ENCODE measurements around the gene AGPAT4.

The AGPAT4 gene

GRCh38 chr6:161162722-161163121, 111.1 kb downstream of the AGPAT4 start:
- DNase-seq: no peak

GRCh38 chr6:161161889-161162624, 111.8 kb downstream of the AGPAT4 start:
- no peak for DNase-seq

DNA sequence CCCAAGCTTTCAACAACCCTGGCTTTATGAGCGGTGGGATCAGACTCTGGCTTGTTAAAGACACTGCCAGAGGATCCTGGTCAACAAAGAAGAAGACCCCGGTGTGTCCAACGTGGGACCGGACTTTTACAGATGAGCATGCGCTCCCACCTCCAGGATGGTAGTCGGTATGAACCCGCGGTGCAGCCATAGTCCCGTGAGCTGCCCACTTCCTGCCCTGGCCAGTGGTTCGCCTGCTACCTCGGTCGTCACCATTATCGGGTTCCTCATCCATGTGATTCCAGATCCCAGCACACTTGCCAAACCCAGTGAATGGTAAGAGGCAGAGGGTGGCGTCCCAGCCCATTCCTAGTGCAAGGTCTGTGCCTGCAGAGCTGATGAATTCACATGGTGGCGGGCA, 112.7 kb downstream of the AGPAT4 start:
- DNase-seq: no peak

GRCh38 chr6:161154796-161155335, 119.0 kb downstream of the AGPAT4 start:
- DNase-seq: no peak

DNA sequence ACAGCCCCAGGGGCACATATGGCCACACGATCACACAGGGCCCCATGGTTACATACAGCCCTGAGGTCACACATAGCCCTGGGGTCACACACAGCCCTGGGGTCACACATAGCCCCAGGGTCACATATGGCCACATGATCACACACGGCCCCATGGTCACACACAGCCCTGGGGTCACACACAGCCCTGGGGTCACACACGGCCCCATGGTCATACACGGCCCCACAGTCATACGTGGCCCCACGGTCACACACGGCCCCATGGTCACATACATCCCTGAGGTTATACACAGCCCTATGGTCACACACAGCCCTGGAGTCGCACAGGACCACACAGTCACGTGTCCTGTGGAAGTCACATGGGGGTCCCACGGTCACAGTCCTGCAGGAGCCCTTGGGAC, 120.1 kb downstream of the AGPAT4 start:
- no peak for DNase-seq

GRCh38 chr6:161152907-161153662, 120.8 kb downstream of the AGPAT4 start:
- peak in 1 of 2 experiments; percentile 32 for DNase-seq

DNA sequence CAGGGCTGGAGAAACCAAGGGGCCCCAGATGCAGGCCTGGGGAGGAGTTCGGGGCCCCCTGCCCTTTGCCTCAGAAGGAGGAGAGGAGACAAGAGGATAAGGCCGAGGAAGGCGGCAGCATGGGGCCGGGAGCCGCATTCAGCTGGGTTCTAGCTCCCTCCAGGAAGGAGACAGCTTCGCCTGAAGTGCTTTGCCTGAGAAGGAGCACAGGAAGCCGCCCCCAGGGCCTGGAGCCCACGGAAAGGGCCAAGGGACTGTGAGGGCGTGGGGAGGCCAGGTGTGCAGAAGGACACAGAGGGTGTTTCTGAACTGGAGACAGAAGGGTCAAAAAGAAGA, 121.4 kb downstream of the AGPAT4 start:
- no peak for DNase-seq

DNA sequence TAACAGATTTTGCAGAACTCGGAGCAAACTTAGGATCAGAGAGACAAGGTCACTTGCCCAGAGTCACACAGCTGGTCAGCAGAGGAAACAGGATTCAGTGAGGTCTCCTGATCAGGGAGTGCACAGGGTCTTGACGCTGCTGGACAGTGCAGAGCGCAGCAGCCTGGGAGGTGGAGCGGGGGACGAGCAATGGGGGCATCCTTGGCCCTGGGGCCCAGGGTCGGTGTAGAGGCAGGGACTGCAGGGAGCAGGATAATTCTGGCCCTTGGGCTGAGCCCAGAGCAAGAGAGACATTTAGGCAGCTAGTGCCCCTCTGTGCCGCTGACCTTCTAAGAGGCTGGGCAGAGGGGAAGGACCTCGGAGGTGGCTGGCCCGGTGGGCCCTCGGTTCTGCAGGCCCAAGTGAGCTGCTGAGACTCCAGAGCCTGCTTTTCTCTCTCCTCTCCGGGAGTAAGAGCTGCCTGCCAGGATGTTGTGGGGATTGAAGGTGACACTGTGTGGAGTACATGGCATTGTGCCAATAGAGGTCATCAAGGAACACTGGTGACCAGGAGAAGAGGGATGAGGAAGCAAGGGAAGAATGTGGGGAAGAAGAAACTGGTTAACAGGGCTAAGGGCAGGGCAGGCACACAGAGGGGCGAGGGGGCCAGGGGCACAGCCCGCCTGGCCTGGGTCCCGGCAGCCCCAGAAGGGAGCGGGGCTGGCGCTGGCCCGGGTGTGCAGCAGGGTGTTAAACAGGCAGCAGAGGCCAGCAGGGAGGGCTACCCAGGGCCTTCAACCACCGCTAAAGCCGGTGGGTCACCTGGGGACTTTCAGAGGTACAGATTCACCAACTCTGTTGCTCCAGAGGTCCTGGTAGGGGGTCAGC, 122.0 kb downstream of the AGPAT4 start:
- no peak for DNase-seq

- DNase-seq: no peak
Observed at GRCh38 chr6:161151059-161151645, 122.7 kb downstream of the AGPAT4 start.

DNA sequence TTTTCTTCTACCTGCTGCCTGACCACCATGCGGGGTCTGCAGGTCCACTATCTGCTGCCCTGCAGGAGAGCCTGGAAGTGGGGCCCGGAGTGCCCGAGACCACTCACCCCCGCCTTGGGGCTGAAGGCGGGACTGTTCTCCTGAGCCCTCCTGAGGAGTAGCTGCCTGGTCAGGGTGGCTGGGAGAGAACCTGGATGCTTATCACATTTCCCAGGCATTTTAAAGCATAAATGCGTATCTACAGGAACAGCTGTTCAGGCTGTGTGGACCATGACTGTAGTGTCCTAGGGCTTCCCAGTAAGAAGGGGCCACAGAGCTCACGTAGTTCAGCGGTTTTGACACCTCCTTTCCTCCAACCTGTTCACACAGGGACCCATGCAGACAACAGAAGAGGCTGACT, 123.3 kb downstream of the AGPAT4 start:
- DNase-seq: no peak

DNA sequence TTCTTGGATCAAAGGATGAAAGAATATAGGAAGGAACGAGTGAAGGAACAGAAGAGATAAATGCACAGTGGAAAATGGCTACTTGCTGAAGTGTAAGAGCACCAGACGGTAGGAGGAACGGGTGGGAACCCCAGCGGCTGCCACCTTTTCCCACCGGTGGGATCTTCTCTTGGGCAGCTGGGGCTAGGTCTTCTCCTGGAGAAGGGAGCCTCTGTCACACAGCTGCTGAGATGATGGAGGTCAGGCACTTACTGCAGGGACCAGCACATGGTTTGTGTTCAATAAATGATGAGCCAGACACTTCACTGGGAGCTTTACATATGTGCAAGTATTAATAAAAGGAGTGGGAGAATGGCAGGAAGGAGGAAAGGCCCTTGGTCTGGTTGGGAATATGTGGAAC, 123.7 kb downstream of the AGPAT4 start:
- no peak for DNase-seq

DNA sequence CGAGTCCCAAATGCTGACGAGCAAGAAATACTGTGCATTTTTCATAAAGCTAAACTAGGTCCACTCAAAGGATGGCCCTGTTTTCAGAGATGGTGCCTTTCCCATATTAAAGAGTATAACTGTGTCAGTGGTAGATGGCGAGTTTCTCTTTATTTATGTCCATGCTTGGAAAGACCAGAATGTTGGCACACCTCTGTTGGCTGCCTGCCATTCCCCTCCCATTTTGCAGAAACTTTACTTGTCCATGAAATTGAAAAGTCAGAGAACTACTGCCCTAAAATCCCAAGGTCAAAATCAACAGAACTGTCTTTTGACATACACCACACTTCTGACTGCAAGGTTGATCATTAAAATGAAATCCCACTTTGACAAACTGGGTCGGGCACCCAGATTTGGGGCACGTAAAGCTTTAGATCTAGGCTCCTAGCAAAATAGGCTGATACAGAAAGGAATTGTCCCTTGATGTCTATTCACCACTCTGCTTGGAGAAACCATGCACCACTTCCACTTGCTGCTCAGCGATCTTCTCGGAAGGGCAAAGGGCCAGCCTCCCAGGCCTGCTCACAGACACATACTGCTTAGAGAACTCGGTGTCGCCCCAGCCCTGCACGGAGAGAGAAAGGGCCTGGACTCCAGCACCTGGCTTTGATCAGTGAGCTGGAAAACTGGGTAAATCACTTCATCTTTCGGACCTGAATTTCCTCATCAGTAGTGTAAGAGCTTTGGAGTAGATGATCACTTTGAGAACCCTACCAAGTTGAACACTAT, 130.0 kb downstream of the AGPAT4 start:
- peak in 1 of 2 experiments; percentile 9 for DNase-seq

- DNase-seq: no peak
Observed at GRCh38 chr6:161142957-161143296, 130.9 kb downstream of the AGPAT4 start.

GRCh38 chr6:161141173-161141572, 132.7 kb downstream of the AGPAT4 start:
- DNase-seq: peak in 1 of 2 experiments; percentile 8

DNA sequence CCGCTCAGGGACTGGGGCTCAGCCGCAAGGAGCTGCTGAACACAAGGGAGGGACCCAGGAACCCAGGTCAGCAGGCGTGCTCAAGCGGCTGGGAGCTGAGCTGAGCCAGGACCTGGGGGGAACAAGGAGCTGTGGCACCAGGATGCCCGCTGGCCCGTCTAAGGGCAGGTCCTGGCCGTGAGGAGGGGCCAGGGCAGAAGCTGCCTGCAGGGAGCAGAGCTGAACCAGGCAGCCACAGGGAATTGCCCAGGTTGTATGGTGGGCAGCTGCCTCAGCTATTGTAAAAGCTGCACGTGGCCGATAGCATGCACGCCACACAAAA, 133.3 kb downstream of the AGPAT4 start:
- DNase-seq: no peak

DNA sequence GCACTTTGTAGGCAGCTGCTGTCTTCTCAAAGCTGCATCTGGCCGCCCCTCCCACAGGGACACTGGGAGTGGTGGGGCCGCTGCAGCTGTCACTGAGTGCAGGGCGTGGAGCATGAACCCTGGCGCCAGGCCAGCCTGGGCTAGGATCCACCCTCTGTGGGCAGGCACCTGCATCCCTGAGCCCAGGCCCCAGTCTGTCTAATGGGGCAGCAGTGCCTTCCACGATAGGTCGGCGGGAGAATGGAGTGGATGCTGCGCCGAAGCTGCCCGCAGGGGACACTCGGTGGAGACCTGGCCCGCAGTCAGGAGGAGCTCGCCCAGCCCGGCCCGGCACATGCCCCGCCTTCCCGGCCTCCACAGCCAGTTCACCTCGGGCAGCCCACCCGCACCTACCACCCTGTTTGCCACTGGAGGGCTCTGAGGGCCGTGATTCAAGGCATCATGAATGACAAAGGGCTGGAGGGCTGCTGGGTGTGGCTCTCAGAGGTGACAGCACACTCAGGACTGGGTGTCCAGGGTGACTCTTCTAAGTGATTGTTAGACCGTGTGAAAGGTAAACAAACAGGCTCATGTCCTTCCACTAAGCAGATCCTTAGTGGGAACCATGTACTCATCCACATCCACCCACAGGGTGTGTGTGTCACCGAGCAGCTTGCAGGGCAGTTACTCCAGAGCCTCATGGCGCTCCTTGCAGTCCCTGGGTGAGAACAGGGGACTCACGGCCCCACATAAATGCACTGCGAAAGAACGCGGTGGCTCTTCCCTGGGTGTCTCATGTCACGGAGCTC, 133.9 kb downstream of the AGPAT4 start:
- peak in 1 of 2 experiments; percentile 14 for DNase-seq

DNA sequence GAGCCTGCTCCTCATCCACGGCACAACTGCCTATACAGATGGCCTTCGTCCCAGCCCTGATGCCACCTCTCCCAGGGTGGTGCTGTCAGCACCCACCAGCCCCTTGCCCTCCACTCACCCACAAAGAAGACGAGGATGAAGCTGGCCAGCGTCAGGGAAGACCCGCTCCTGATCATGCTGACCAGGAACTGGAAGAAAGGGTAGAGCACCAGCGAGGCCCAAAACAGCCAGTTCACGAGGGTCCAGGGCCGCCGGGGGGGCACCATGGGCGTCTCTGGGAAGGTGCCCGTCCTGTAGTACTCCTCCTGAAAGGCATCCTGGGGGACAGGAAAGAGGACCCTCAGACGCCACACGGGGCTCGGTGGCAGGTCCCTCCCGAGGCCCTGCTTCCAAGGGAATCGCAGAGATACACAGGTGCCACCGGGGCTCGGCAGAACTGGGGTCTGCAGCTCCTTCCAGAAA, 134.5 kb downstream of the AGPAT4 start:
- no peak for DNase-seq

DNA sequence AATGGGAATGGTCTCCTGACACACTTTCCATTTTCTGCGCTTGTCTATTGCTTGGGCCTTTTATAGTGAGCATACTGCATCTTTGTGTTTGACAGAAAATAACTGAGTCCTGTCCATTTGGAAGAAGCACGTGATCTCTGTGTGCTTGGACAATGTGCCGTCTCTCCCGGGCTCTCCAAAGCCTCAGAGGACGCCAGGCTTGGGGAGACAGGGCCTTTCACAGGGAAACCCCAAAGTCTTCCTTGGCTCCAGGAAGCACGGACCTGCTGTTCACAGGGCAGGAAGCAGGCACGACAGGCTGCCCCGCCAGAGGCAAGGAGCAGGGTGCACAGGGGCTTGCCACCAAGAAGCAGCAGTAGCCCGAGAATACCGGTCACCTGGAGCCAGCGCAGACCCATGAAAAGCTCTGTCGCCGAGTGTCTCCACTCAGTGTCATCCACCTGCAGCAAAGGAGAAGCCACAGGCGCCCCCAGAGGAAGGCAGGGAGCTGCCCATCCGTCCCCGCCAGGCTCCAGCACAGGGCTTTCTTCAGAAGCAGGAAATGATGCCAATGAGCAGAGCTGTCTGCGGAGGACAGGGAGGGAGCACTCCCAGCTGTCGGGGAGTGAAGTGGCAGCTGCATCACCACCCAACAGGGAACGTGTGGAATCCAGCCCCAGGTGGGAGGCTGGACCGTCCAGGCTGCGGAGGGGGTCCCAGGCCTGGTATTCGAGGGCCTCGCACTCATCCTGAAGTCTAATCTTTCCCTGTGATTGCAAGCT, 135.1 kb downstream of the AGPAT4 start:
- peak in 1 of 2 experiments; percentile 16 for DNase-seq

DNA sequence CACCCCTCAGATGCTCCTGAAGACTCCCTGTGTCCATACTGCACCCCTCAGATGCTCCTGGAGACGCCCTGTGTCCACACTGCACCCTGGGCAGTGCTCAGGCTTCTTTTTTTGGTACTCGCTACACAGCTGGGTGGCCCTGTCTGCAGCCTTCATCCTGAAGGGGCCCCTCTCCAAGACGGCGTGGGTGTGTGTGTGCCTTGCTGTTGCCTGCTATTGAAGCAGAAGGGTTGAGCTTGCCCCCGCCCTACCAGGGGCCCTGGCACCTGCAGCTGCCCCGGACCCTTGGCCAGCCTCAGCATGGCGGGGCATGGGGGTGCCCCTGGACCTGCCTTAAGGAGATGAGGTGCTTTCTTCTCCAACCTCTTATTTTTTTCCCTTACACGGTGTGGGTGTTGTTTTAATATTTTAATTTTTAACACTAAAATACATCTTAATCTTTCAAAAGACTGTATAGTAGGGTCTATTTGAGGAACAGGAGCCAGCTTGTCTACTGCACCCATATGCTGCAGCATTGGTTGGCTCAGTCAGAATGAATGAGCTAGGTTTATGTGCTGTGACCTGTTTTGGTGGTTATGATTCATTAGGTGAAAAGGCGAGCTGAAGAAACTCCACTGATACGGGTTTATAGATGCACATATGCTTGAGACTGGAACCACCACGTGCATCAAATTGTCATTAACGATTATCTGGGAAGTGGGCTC, 135.9 kb downstream of the AGPAT4 start:
- DNase-seq: peak in 1 of 2 experiments; percentile 10

GRCh38 chr6:161137320-161137719, 136.5 kb downstream of the AGPAT4 start:
- DNase-seq: no peak
